ENCODE measurements around the gene REEP1.
"Not testable (repeated sequence)": the region's sequence is repeated elsewhere in the genome, so short reads cannot be mapped to it uniquely, and the experiment has no call there.

Gene REEP1

DNA sequence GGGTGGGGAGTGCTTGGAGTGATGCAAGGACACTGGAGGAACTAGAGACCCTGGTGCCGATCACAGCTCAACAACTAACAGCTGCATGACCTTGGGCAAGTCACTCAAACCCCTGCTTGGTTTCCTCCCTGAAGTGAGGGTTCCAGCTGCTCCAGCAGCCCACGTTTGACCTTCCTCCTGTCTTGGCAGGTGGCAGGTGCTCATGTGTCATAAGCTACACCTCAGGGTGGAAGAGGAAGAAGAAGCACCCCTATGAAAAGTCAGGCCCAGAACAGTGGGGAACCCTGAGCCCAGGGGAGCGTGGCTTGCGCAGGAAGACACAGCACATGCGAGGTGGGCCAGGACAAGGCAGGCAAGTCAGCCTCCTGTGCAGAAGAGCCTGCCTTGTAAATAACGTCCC lies 95.8 kb downstream of the REEP1 start:
- no peak for DNase-seq

- no peak for DNase-seq
Observed at GRCh38 chr2:86240251-86240650, 97.2 kb downstream of the REEP1 start.

- DNase-seq: no peak
Observed at GRCh38 chr2:86239745-86240144, 97.7 kb downstream of the REEP1 start.

DNA sequence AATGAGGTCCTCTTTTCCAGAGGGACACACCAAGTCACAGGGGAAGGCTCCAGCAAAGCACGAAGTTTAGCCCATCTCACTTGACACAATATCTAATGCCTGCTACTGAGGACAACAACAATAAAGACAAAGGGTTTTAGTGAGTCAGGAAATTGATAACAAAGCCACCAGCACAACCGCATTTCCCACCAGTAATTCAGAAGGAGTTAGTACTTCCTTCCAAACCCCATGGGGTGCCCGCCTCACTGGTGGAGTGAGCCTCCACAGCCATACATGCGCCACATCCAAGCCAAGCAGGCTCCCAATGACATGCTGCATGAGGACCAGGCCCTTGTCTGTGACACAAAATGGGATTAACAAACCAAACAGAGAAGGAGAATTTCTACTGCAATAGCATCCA lies 98.1 kb downstream of the REEP1 start:
- DNase-seq: no peak

DNA sequence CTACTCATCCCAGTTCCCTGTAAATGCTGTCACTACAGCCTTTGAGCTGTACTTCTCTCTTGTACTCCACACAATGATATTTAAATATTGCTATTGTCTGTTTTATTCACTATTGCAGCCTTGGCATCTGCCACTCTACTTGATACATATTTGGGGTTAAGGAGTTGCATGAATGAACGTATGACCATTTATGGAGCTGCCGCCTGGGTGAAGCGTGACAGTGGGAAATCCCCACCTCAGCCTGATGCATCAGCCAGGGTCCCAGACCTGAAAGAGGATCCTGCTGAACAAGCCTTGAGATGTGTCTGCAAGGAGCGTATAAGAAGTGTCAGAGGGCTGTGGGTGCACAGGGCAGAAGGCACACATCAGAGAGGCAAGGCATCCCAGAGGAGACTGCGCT lies 99.1 kb downstream of the REEP1 start:
- DNase-seq: no peak

- DNase-seq: no peak
Observed at GRCh38 chr2:86237172-86237571, 100.3 kb downstream of the REEP1 start.

DNA sequence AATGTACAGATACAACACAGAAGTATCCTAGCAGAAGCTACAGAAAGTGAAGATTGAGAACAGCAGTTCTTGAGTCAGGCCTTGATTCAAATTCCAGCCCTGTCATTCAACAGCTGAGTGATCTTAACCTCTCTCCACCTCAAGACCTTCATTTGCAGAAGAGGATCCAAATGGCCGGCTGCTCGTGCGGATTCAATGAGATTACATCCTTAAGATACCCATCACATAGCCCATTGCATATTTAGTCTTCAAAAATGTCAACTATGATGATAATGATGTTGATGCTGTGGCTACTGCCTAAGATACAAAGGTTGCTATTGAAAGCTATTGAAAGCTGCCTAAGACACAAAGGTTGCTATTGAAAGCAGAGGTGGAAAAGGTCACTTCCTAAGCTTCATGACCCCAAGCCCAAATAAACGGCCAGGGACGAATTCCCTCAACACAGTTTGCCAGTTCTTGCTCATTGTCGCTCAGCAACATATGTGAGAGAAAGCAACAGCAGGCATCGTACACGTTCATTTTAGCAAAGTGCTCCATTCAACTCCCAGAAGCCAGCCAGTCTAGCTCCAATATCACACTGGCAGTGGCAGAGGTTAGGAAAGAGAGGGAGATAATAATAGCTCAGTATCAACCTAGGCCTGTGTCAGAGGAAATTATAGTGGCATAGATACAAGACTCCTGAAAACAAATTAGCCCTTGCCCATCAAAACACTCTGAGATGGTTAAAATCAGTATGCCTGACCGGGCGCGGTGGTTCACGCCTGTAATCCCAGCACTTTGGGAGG lies 102.0 kb downstream of the REEP1 start:
- DNase-seq: no peak

DNA sequence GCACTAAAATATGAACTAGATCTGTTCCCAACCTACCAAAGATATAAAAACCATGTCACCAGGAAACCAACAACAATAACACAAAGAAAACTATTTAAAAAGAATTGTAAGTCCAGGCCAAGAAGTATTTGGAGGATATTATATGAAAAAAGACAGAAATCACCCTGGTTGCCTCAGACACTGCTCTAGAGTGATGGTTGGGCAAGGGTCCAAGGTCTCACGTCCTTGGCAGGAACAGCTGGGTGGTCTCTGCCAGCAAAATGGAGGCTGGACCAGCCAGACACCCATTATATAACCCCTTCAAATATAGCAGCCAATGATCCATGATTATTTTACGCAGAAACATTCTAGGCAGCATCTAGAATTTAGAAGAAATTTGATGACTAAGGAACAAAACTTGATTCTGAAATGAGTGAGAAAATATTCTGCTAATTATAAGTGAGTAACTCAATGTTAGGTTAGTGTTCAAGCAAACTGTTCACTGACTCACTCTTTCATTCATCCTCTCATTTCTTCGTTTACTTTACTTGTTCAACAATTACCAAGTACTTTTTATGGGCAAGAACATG lies 102.8 kb downstream of the REEP1 start:
- no peak for DNase-seq

DNA sequence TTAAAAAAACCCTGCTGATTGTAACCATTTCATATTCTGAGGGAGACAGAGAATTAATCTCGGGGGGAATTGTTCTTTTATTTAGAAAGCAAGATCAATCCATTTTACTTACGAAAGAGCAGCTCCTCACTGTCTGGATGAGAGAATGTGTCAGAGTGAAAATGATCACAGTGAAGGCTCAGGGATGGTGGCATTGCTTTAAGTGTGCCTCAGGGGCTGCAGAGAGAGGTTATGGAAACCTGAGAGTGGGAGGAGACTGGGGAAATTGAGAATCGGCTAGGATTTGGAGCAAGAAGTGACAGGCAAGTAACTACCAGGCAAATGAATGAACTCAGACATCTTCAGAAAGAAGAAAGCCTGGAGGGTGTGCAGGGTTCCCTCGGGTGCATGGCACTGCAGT lies 104.0 kb downstream of the REEP1 start:
- DNase-seq: no peak

DNA sequence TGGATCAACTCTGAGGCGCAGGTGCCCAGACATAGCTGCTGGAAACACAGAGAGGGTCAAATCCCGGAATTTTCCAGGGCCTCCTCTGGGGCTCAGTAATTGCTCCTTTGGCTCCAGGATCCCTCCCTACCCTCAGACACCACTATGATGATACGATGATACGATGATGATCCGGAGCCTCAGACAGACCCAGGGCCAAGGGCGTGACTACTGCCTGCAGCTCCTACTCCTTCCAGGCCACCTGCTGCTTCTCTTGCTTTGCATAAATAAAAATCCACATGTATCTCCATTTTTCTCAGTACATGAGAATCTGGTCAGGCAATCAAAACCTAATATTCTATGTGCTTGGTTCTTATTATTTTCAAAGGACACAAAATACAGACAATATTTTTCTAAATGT lies 104.5 kb downstream of the REEP1 start:
- no peak for DNase-seq

- DNase-seq: no peak
Observed at GRCh38 chr2:86232373-86232784, 105.0 kb downstream of the REEP1 start.

- DNase-seq: no peak
Observed at GRCh38 chr2:86231680-86232372, 105.6 kb downstream of the REEP1 start.

GRCh38 chr2:86230961-86231360 lies 106.5 kb downstream of the REEP1 start:
- no peak for DNase-seq

DNA sequence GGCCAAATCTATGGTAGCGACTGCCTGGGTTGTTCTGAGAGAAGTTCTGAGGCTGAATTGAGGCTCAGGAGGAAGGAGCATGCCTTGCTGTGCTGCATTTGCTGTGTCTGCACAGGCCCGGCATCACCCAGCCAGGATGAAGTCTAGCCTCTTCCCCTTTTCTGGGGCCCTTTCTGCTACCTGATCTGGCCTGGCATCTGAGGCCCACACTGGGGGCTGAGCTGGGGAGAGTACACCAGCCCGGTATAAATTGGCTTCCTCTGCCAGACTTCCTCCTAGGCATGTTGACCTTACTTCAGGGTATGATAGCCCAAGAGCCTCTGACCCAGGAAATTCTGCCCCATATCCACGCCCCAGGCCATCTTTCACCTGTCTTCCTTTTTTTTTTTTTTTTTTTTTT lies 108.2 kb downstream of the REEP1 start:
- DNase-seq: no peak

- DNase-seq: not testable (repeated sequence)
Observed at GRCh38 chr2:86228574-86228973, 108.9 kb downstream of the REEP1 start.

DNA sequence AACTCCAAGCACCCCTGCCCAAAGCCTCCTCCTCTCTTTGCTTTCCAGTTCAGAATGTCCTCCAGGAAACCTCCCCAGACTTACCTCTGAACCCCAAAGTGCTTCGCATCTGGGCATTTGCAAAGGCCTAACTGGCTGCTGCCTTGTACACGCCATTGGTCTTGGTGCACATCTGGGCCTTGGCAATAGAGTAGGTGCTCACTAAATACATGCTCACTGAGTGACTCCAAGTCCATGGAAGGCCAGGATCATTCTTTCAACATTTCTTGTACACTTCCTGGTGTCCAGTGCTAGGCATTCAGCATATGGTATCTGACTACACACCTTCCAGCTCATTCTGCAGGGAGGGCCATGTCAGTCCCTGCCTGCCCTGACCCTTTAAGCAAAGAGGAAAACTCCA lies 109.7 kb downstream of the REEP1 start:
- no peak for DNase-seq

DNA sequence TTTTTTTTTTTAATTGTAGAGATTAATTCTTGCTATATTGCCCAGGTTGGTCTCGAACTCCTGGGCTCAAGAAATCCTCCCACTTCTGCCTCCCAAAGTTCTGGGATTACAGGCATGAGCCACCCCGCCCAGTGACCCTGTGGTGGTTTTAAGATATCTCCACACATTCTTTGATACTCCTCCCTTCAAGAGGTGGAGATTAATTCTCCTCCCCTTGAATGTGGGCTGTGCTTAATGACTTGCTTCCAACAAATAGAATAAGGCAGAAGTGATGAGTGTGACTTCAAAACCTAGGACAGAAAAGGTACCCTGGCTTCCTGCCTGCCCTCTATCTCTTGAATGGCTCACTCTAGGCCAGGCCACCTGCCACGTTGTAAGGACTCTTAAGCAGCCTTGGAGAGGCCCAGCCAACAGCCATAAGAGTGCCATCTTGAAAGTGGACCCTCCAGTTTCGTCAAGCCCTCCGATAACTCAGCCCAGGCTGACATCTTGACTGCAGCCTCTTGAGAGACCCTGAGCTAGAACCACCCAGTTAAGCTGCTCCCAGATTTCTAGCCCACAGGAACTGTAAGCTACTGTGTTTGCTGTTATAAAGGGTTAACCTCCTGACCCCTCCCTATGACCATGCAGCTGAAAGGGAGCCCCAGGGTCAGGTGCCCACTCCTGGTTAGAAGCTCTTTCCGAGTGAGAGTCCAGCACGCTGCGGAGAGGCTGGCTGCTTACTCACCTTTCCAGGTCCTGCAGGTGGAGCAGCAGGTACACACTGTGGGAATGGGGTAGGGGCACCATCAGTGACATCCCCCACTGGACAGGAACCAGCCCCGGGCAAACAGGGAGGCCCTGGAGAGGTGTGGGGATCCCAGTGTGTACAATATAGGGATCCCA lies 110.5 kb downstream of the REEP1 start:
- DNase-seq: peak; percentile 36 to 42

GRCh38 chr2:86226070-86226469 lies 111.4 kb downstream of the REEP1 start:
- no peak for DNase-seq

GRCh38 chr2:86225581-86225980 lies 111.8 kb downstream of the REEP1 start:
- no peak for DNase-seq

DNA sequence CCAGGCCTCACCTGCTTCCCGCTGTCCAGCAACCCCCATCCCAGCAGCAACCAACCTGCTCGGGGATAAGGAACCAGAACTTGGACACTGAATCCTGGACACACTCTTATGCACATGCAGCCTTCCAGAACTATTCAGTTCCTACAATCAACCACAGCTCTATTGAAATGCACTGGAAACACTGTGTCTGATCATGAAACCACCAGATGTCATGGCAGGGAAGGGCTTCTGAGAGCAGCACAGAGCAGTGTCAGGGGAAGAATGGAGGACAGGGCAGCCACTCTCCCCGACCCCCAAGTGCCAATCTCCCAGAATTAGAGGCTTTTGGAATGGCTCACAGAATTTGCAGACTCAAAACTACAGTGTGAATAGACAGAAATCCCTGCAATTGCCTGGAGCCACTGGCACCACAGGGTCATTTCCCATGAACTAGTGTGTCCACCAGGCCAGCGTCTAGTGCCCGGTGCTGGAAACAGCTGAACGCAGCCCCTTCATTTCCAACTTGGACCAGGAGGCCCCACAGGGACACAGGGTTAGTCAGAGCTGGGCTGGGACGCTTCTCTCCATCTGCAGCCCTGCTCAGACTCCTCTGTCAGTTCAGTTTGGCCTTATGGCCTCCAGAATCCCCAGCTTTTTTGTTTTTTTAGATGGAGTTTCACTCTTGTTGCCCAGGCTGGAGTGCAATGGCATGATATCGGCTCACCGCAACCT lies 112.6 kb downstream of the REEP1 start:
- DNase-seq: peak in 1 of 2 experiments; percentile 23

DNA sequence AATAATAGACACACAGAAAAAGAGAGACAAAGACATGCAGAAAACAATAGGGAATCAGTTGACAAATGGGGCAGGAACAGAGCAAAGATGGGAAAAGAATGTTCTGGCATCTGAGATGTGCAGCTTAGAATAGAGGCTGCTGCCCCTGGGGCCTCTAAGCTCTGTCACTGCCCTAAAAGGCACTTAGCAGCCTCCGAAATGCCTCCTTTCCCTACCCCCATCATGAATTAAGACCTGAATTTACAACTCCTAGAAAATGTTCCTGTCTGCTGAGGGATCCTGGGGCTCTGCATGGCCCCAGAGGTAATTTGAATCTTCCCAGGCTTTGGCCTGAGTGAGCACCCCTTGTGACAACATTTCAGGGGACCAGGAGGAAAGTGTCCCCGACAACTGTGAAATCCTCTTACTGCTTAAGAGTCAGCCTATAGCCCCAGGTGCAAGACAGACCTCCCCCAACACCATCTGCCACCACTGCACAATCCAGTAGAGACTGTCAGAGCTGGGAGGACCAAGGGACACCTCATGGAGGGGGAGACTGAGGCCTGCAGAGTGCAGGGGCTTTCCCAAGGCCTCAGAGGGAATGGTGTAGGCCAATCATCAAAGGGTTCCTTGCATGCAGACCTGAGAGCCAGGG lies 113.4 kb downstream of the REEP1 start:
- DNase-seq: peak; percentile 36 to 70
